HepG2 (cell line): ENCODE data around the gene ARFGAP1. TPM values are rescaled to one million over a fixed set of nuclear protein-coding genes. Genes with fewer than 3 reads are reported as not detected.

Experiments
- AGO1 ChIP-seq: fragments of 200-400 bp; formaldehyde crosslinking; IDR thresholded peaks from 2 replicates; pipeline ENCODE4 v1.6.1; 2017; ENCODE audit warnings: mild to moderate bottlenecking, low read depth, low read length, moderate library complexity; ENCODE audit not compliant: poor library complexity, severe bottlenecking
- CERS6 ChIP-seq: sonication (generic); formaldehyde crosslinking; IDR thresholded peaks from 2 replicates; pipeline ENCODE4 v1.5.0; 2020; ENCODE audit warnings: missing genetic modification reagents
- FOXO1 ChIP-seq: sonication (generic); formaldehyde crosslinking; IDR thresholded peaks from 2 replicates; pipeline ENCODE4 v1.4.0; 2020; ENCODE audit warnings: missing genetic modification reagents
- HHEX ChIP-seq: IDR thresholded peaks from 2 replicates; pipeline ENCODE4 v1.6.1; 2016; ENCODE audit warnings: control low read depth
- HNF1B ChIP-seq: sonication (generic); formaldehyde crosslinking; IDR thresholded peaks from 2 replicates; pipeline ENCODE4 v1.5.1; 2020; ENCODE audit warnings: mild to moderate bottlenecking, moderate library complexity, missing genetic modification reagents
- IRF2 ChIP-seq: IDR thresholded peaks from 2 replicates; pipeline ENCODE4 v1.6.1; 2018; ENCODE audit warnings: missing genetic modification reagents, missing compliant biosample characterization
- KLF12 ChIP-seq: sonication (generic); formaldehyde crosslinking; IDR thresholded peaks from 2 replicates; pipeline ENCODE4 v1.4.0; 2020; ENCODE audit warnings: missing genetic modification reagents, borderline replicate concordance
- KLF6 ChIP-seq: IDR thresholded peaks from 2 replicates; pipeline ENCODE4 v1.8.0; 2016; ENCODE audit warnings: missing biosample characterization, missing genetic modification reagents
- MED8 ChIP-seq: sonication (generic); formaldehyde crosslinking; IDR thresholded peaks from 2 replicates; pipeline ENCODE4 v1.8.1; 2023; ENCODE audit warnings: mild to moderate bottlenecking, missing genetic modification reagents; ENCODE audit not compliant: insufficient replicate concordance
- NR3C1 ChIP-seq: sonication (generic); formaldehyde crosslinking; IDR thresholded peaks from 2 replicates; pipeline ENCODE4 v1.4.0; 2020; ENCODE audit warnings: missing genetic modification reagents
- PHF8 ChIP-seq: sonication (generic); formaldehyde crosslinking; IDR thresholded peaks from 2 replicates; pipeline ENCODE4 v1.5.0; 2020; ENCODE audit warnings: missing genetic modification reagents
- ZMAT3 ChIP-seq: sonication (generic); formaldehyde crosslinking; conservative IDR thresholded peaks from 2 replicates; pipeline ENCODE4 v1.7.0; 2021; ENCODE audit warnings: missing genetic modification reagents
- ZNF232 ChIP-seq: sonication (generic); formaldehyde crosslinking; IDR thresholded peaks from 2 replicates; pipeline ENCODE4 v1.4.0; 2020; ENCODE audit warnings: missing genetic modification reagents, borderline replicate concordance
- ZNF337 ChIP-seq: sonication (generic); formaldehyde crosslinking; IDR thresholded peaks from 2 replicates; pipeline ENCODE4 v1.5.1; 2020; ENCODE audit warnings: missing genetic modification reagents, low read depth, mild to moderate bottlenecking, borderline replicate concordance
- ZNF33B ChIP-seq: sonication (generic); formaldehyde crosslinking; IDR thresholded peaks from 2 replicates; pipeline ENCODE4 v1.5.1; 2020; ENCODE audit warnings: mild to moderate bottlenecking, missing genetic modification reagents
- ZNF501 ChIP-seq: sonication (generic); formaldehyde crosslinking; IDR thresholded peaks from 2 replicates; pipeline ENCODE4 v1.5.1; 2020; ENCODE audit warnings: mild to moderate bottlenecking, moderate library complexity, missing genetic modification reagents
- ZNF616 ChIP-seq: sonication (generic); formaldehyde crosslinking; IDR thresholded peaks from 2 replicates; pipeline ENCODE4 v1.5.0; 2020; ENCODE audit warnings: low read depth, mild to moderate bottlenecking, missing genetic modification reagents
- polyA plus RNA-seq, 8 experiments: library from polyadenylated mRNA; depleted of rRNA in 3 of 8; stranded (reverse) in 7 of 8; unstranded in 1 of 8; fragments of >200 nt; fragmentation: Illumina TruSeq in 4 of 8; extraction: Trizol in 4 of 8; gene quantifications; 2 replicates each; pipeline versions ENCODE4 v1.2.1 to v1.2.3, GENCODE V29; 2011 to 2016; ENCODE audit warnings: low read depth in 4 of 8, missing spikeins in 1 of 8, mixed read lengths in 1 of 8; ENCODE audit not compliant: insufficient read depth in 1 of 8
- total RNA-seq, 5 experiments: library from RNA; depleted of rRNA; stranded (reverse); fragments of >200 nt; fragmentation: Illumina TruSeq; extraction: Trizol; gene quantifications; 2 replicates each; pipeline ENCODE4 v1.2.3, GENCODE V29; 2016; ENCODE audit warnings: low read depth in 1 of 5
- TF ChIP-seq, protein P1 (sequence below): sonication (generic); formaldehyde crosslinking; conservative IDR thresholded peaks from 2 replicates; pipeline ENCODE4 v1.8.1; 2023; ENCODE audit warnings: missing genetic modification reagents
- TF ChIP-seq, protein P2 (sequence below): sonication (generic); formaldehyde crosslinking; IDR thresholded peaks from 2 replicates; pipeline ENCODE4 v1.5.1; 2020; ENCODE audit warnings: missing genetic modification reagents, mild to moderate bottlenecking, borderline replicate concordance
- TF ChIP-seq, protein P3 (sequence below): sonication (generic); formaldehyde crosslinking; IDR thresholded peaks from 2 replicates; pipeline ENCODE4 v1.4.0; 2020; ENCODE audit warnings: low read depth, missing genetic modification reagents

ARFGAP1 gene
- total and polyA plus RNA-seq, 2 of the 13 experiments (the other 11 are each of a cell fraction or from before 2014, with no cell fraction given), result 132 TPM

DNA sequence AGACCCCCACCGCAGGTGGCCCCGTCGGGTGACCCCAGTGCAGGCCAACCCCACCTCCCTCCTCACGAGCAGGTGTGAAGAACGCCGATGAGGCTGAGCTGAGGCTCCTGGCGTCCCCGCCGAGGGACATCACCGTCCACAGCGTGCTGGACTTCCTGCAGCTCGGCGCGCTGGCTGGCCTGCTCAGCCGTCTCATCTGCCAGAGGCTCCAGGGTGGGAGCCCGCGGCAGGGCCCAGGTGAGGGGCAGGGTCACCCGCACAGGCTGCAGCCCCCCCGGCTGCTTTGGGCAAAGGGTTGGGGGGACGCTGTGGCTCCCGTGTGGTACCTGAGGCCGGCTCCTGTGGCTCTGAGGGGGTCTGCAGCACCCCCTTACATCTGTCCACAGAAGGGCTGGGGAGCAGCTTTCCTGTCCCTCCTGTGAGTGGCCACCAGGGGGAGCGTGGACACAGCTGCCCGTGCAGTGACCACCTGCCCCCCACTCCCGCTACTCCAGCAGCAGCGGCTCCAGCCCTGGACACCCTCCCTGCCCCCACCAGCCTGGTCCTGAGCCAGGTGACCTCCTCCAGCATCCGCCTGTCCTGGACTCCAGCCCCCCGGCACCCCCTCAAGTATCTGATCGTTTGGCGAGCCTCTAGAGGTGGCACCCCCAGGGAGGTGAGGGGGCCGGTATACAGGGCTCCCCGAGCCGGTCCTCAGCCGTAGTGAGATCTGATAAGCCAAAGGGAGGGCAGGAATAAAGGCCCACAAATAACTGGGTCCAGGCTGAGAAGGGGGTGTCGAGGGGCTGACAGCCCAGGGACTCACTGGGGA is 36.9 kb downstream of the ARFGAP1 start (continued):
- TF ChIP-seq ZNF501, result peak; percentile 70
- TF ChIP-seq KLF12 (CRISPR knock-in tag), result no peak
- TF ChIP-seq KLF6 (CRISPR knock-in tag), result no peak
- no peak for TF ChIP-seq PHF8 (CRISPR knock-in tag)
- TF ChIP-seq AGO1, result peak; percentile 55
- peak; percentile 12; the same call in 1 of the 2 replicates for TF ChIP-seq CERS6
- TF ChIP-seq ZNF616 (CRISPR knock-in tag), result no peak
- TF ChIP-seq, protein P1, sequence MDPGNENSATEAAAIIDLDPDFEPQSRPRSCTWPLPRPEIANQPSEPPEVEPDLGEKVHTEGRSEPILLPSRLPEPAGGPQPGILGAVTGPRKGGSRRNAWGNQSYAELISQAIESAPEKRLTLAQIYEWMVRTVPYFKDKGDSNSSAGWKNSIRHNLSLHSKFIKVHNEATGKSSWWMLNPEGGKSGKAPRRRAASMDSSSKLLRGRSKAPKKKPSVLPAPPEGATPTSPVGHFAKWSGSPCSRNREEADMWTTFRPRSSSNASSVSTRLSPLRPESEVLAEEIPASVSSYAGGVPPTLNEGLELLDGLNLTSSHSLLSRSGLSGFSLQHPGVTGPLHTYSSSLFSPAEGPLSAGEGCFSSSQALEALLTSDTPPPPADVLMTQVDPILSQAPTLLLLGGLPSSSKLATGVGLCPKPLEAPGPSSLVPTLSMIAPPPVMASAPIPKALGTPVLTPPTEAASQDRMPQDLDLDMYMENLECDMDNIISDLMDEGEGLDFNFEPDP (CRISPR knock-in tag), result no peak
- TF ChIP-seq, protein P2, sequence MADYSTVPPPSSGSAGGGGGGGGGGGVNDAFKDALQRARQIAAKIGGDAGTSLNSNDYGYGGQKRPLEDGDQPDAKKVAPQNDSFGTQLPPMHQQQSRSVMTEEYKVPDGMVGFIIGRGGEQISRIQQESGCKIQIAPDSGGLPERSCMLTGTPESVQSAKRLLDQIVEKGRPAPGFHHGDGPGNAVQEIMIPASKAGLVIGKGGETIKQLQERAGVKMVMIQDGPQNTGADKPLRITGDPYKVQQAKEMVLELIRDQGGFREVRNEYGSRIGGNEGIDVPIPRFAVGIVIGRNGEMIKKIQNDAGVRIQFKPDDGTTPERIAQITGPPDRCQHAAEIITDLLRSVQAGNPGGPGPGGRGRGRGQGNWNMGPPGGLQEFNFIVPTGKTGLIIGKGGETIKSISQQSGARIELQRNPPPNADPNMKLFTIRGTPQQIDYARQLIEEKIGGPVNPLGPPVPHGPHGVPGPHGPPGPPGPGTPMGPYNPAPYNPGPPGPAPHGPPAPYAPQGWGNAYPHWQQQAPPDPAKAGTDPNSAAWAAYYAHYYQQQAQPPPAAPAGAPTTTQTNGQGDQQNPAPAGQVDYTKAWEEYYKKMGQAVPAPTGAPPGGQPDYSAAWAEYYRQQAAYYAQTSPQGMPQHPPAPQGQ, result no peak
- TF ChIP-seq HHEX (CRISPR knock-in tag), result no peak
- no peak for TF ChIP-seq MED8 (CRISPR knock-in tag)
- TF ChIP-seq, protein P3, sequence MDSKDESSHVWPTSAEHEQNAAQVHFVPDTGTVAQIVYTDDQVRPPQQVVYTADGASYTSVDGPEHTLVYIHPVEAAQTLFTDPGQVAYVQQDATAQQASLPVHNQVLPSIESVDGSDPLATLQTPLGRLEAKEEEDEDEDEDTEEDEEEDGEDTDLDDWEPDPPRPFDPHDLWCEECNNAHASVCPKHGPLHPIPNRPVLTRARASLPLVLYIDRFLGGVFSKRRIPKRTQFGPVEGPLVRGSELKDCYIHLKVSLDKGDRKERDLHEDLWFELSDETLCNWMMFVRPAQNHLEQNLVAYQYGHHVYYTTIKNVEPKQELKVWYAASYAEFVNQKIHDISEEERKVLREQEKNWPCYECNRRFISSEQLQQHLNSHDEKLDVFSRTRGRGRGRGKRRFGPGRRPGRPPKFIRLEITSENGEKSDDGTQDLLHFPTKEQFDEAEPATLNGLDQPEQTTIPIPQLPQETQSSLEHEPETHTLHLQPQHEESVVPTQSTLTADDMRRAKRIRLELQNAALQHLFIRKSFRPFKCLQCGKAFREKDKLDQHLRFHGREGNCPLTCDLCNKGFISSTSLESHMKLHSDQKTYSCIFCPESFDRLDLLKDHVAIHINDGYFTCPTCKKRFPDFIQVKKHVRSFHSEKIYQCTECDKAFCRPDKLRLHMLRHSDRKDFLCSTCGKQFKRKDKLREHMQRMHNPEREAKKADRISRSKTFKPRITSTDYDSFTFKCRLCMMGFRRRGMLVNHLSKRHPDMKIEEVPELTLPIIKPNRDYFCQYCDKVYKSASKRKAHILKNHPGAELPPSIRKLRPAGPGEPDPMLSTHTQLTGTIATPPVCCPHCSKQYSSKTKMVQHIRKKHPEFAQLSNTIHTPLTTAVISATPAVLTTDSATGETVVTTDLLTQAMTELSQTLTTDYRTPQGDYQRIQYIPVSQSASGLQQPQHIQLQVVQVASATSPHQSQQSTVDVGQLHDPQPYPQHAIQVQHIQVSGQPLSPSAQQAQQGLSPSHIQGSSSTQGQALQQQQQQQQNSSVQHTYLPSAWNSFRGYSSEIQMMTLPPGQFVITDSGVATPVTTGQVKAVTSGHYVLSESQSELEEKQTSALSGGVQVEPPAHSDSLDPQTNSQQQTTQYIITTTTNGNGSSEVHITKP (CRISPR knock-in tag), result no peak
- TF ChIP-seq IRF2, result no peak
- TF ChIP-seq ZNF337, result no peak
- TF ChIP-seq FOXO1, result 0 out of 2 replicates have a peak, but pooled peaks have one; percentile 26
- TF ChIP-seq ZMAT3 (CRISPR knock-in tag), result no peak
- no peak for TF ChIP-seq ZNF33B
- TF ChIP-seq HNF1B (CRISPR knock-in tag), result peak; percentile 75; the same call in 1 of the 2 replicates
- TF ChIP-seq NR3C1, result no peak
- no peak for TF ChIP-seq ZNF232 (CRISPR knock-in tag)
